ENCODE results near the gene FAM131A. TPM values are rescaled to one million over a fixed set of nuclear protein-coding genes. Genes with fewer than 3 reads are reported as not detected.

FAM131A gene
- total RNA-seq, 2 experiments from 2014 or later: 3.7 to 3.8 TPM

- BruUV-seq (replicated peaks): no TSS peak
Measured at GRCh38 chr3:184361932-184362667, 24.7 kb downstream of the FAM131A start.

GRCh38 chr3:184362668-184363546, 25.5 kb downstream of the FAM131A start:
- H3K36me3 ChIP-seq (ENCODE audit: insufficient read depth, low read length): peaks cover 29% of the 10 kb centered on the region
- H3K9me2 ChIP-seq (ENCODE audit: insufficient read depth, low read length): no peaks in the 10 kb centered on the region
- CTCF ChIA-PET (ENCODE audit: unreplicated experiment): interaction anchor here (0.5 to 0.6 kb wide), 2 partner anchors 9 to 446 kb away, joined by 3 read pairs; no protein-coding TSS in a partner anchor
- peak overlapping the region; percentile 94 for H2AFZ ChIP-seq (ENCODE audit: low read length)
- TF ChIP-seq CTCF (conservative IDR thresholded peaks at IDR 0.05; ENCODE audit: low read length): peak; percentile 76
- TF ChIP-seq EZH2phosphoT487 (IDR thresholded peaks at IDR 0.05; ENCODE audit: borderline replicate concordance, low read depth, low read length): no peak
- H3K4me3 ChIP-seq (ENCODE audit: low read depth, low read length, poor library complexity, severe bottlenecking): peak overlapping the region; percentile 97
- no TSS peak for BruUV-seq (replicated peaks)
- DNase-seq (ENCODE audit: low spot score): peak; percentile 99
- no peaks in the 10 kb centered on the region; the same call in 1 of the 2 replicates for H4K20me1 ChIP-seq (ENCODE audit: insufficient read depth, low read length)
- peaks cover 23% of the 10 kb centered on the region for H3K4me1 ChIP-seq (ENCODE audit: insufficient read depth, low read length, poor library complexity, severe bottlenecking)
- H3K27ac ChIP-seq (ENCODE audit: low read depth, low read length, poor library complexity, severe bottlenecking): peak overlapping the region; percentile 55
- no peaks in the 10 kb centered on the region for H3K9me3 ChIP-seq (ENCODE audit: low read length)
- intact Hi-C loops (cut with micrococcal nuclease; ENCODE audit: unreplicated experiment): loop anchor here (1.0 to 5.0 kb wide), 5 partner anchors 49 to 936 kb away; partner anchors contain the start of genes ALG3, EEF1AKMT4, EIF2B5 and EIF4G1
- peak overlapping the region; percentile 84 for H3K4me2 ChIP-seq (ENCODE audit: low read length)
- peaks cover 19% of the 10 kb centered on the region; the same call in 1 of the 2 replicates for H3K79me2 ChIP-seq (ENCODE audit: insufficient read depth, low read depth, low read length)
- POLR2A ChIA-PET: interaction anchor here (0.6 kb wide), 3 partner anchors 47 to 1960 kb away, joined by 3 to 5 read pairs (median 4); no protein-coding TSS in a partner anchor

More at GRCh38 chr3:184361932-184362667, 24.7 kb downstream of the FAM131A start:
- H3K4me1 ChIP-seq (ENCODE audit: insufficient read depth, low read length, poor library complexity, severe bottlenecking): peaks cover 23% of the 10 kb centered on the region
- H2AFZ ChIP-seq (ENCODE audit: low read length): peak overlapping the region; percentile 74; the same call in 1 of the 2 replicates
- CTCF ChIA-PET (ENCODE audit: unreplicated experiment): interaction anchor here (0.6 to 0.8 kb wide), 2 partner anchors 9 to 447 kb away, joined by 3 to 5 read pairs; no protein-coding TSS in a partner anchor
- H3K27ac ChIP-seq (ENCODE audit: low read depth, low read length, poor library complexity, severe bottlenecking): peak overlapping the region; percentile 54
- no peak for TF ChIP-seq CTCF (conservative IDR thresholded peaks at IDR 0.05; ENCODE audit: low read length)
- TF ChIP-seq EZH2phosphoT487 (IDR thresholded peaks at IDR 0.05; ENCODE audit: borderline replicate concordance, low read depth, low read length): no peak
- H3K9me3 ChIP-seq (ENCODE audit: low read length): no peaks in the 10 kb centered on the region
- H4K20me1 ChIP-seq (ENCODE audit: insufficient read depth, low read length): no peaks in the 10 kb centered on the region; the same call in 1 of the 2 replicates
- H3K79me2 ChIP-seq (ENCODE audit: insufficient read depth, low read depth, low read length): peaks cover 19% of the 10 kb centered on the region; the same call in 1 of the 2 replicates
- POLR2A ChIA-PET: interaction anchor here (0.6 kb wide), 3 partner anchors 46 to 1959 kb away, joined by 3 to 5 read pairs (median 4); no protein-coding TSS in a partner anchor
- H3K4me3 ChIP-seq (ENCODE audit: low read depth, low read length, poor library complexity, severe bottlenecking): peak overlapping the region; percentile 97
- peak; percentile 54 for DNase-seq (ENCODE audit: low spot score)
- intact Hi-C loops (cut with micrococcal nuclease; ENCODE audit: unreplicated experiment): loop anchor here (2.0 to 5.0 kb wide), 3 partner anchors 113 to 935 kb away; partner anchors contain the start of genes ALG3, EEF1AKMT4, EIF2B5 and MCF2L2
- peak overlapping the region; percentile 84 for H3K4me2 ChIP-seq (ENCODE audit: low read length)
- peaks cover 23% of the 10 kb centered on the region for H3K36me3 ChIP-seq (ENCODE audit: insufficient read depth, low read length)
- H3K9me2 ChIP-seq (ENCODE audit: insufficient read depth, low read length): no peaks in the 10 kb centered on the region
